HK-2 (cell line): ENCODE results near the gene CIPC.

ENCODE experiments used
- DNase-seq: peaks from one replicate; pipeline ENCODE4 v3.0.0-alpha.2; 2018; ENCODE audit not compliant: unreplicated experiment

The CIPC gene

GRCh38 chr14:77097700-77098528 lies at the start of gene CIPC:
Gene CIPC, plus strand, starts transcription at chr14:77098258. Its CDS starts 7,451 bp downstream, at chr14:77105709.
- DNase-seq, result peak; percentile 99

- no peak for DNase-seq
These were observed 46.9 kb upstream of the CIPC start for GRCh38 chr14:77051116-77051515.

DNA sequence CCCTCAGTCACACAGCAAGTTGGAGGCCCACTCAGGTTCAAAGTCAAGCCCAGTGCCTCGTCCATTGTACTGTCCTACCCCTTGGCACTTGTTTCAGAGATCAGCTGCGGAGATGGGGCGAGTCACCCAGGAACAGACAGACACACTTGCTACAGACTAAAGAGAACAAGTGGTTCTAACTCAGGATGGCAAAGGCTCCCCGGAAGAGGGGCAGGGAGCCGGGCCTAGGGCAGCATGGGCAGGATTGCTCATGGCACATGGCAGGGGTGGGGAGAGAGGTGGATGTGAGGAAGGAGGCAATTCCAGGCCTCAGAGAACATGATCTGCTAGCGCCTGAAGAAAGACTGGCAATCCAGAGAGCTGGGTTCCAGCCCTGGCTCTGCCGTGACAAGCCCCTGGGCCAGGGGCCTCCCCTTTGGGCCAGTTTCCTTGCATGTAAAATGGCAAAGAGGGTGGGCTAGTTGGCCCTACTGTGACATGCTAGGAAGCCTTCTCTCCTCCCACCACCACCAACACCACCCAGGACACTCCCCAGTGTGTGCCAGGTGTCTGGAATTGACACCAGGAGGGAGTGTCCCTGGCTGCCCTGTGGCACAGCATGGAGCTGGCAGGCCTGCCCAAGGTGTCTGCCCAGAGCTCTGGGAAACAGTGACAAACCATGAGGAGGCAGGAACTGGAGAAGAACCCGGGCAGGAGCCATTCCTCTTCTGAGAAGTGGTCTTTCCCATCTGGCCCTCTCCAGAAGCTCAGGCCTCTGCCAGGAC lies 45.6 kb upstream of the CIPC start:
- no peak for DNase-seq

DNA sequence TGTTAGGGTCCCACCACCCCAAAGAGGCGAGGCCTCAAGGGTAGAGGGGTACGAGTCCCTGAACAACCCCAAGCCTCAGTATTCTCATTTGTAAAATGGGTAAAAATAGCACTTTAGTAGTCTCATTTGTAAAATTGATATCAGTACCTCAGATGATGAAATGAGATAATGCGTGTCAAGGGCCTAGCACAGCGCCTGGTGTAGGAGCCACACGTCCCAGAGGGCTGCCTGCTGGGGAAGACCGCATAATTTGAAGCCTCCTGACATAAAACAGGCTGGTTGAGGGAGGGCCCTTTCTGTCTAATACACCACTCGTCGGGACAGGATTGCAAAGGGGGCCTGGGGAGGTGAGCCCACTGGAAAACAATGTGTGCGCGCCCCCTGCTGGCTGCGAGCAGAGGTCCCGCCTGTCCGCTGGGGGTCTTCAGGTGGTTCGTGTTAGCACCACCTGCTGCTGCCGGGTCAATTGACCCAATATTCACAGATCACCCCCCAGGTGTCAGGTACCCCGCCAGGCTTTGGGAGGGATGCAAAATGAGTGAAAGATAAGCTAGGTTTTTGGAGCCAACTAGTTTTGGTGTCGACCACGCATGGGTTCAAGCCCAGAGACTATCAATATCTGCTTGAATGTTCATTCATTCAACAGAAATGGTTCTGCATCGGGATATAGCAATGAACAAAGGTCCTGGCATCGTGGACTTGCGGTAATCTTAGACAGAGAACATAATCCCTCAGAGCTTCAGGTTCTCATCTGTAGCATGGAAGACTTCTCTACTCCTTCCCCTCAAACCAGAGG lies 44.8 kb upstream of the CIPC start:
- no peak for DNase-seq

DNA sequence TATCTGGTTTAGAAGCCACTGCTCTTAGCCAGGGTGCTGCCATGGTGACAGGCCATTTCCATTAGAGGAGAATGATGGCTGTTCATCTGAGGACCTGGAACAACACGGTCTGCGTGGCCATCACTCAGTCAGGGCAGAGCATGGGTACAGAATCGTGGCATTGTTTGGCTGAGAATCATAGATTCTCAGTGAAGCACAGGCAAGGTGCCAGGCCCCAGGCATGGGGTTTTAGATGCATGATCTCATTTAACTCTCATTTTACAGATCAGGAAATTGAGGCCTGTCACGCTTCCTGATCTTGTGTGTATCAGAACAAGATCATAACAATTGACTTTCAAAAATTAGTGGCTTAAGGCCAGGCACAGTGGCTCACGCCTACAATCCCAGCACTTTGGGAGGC lies 42.8 kb upstream of the CIPC start:
- no peak for DNase-seq

DNA sequence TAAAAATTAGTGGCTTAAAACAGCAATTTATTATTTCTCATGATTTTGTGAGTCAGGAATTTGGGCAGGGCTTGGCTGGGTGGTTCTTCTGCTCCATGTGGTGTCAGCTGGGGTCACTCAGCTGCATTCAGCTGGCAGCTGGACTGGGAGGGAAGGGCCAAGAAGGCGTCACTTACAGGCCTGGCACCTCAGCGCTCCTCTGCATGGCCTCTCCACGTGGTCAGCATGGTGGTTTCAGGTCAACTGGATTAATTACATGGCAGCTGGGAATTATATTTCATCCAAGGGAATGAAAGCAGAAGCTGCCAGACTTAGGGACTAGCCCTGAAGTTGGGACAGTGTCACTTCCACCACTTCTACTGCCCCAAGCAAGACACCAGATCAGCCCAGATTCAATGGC lies 42.1 kb upstream of the CIPC start:
- no peak for DNase-seq

- DNase-seq, result no peak
These were observed 39.9 kb upstream of the CIPC start for GRCh38 chr14:77058117-77058516.

DNA sequence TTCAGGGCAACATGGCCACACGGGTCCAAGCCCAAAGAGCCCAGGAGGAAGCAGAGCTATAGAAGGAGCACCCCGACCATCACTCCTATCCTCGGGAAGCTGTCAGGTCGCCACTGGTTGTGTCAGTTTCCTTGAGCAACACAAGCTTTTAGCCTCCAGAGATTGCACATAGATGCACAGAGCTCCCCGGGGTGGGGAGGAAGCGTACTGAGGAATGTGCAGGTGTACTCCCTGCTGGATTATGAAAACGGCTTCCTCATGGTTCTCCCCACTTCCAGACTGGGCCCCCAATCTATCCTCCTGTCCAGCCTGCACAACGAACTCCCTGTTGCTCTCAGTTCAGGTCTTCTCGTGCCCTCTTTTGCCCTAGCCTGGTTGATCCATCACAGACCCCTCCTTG lies 39.3 kb upstream of the CIPC start:
- DNase-seq, result no peak

DNA sequence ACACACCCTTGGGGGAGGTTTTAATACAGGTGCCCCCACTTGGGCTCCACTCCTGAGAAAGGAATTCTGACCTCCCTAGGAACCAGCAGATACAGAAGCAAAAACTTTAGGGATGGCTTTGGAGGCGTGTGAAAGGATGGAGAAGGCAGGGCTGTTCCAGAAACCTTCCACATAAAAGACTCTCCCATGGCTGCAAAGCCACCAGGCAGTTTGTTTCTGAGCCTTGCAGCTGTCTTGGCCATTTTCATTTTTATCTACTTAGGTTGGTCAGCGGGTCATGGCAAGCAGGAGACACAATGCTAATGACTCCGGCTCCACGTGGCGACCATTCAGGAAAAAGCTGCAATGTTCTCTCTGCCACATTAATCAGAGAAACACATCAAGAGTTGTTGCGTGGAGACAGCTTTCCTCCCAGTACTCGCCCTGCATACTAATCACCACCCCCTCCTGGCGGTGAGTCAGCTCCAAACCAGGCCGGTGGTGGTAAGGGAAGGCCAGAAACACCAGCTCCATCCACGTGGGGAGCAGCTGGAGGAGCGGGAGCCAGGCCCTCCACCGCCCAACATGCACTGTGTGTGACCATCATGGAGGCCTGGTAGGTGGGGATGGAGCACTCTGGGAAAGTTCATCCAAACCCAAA lies 38.7 kb upstream of the CIPC start:
- DNase-seq, result peak; percentile 60

GRCh38 chr14:77061630-77062257 lies 36.3 kb upstream of the CIPC start:
- DNase-seq, result no peak

- DNase-seq, result no peak
These were observed 35.8 kb upstream of the CIPC start for GRCh38 chr14:77062261-77062660.

- no peak for DNase-seq
These were observed 34.4 kb upstream of the CIPC start for GRCh38 chr14:77063571-77064171.

DNA sequence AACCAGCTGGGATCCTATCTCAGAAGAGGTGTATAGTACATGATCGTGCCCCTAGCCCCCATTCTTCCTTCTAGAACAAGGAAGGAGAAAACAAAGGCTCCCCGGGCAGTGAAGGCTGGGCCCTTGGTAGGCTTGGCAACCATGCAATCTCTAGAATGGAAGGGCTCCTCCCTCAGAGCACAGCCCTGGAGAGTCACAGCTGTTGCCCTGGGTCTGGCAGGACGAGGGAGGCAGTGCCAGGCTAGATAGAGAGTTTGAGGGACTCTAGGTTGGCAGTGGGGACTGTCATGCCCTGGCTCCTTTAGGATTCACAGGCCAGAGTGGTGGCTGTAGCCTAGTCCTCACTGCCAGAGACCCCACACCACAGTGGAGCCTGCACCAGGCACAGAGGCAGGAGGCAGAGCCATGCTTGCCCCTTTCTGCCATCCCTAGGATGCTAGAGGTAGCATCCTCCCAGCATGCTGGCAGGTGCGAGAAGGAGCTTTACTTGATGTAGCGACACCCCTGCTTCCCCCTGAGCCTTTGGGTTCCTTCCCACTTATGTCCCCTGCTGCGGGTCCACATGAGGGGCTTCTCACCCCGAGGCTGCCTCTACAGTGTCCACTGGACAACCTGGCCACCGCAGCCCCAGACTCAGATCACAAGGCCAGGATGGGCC lies 33.4 kb upstream of the CIPC start:
- DNase-seq, result no peak

DNA sequence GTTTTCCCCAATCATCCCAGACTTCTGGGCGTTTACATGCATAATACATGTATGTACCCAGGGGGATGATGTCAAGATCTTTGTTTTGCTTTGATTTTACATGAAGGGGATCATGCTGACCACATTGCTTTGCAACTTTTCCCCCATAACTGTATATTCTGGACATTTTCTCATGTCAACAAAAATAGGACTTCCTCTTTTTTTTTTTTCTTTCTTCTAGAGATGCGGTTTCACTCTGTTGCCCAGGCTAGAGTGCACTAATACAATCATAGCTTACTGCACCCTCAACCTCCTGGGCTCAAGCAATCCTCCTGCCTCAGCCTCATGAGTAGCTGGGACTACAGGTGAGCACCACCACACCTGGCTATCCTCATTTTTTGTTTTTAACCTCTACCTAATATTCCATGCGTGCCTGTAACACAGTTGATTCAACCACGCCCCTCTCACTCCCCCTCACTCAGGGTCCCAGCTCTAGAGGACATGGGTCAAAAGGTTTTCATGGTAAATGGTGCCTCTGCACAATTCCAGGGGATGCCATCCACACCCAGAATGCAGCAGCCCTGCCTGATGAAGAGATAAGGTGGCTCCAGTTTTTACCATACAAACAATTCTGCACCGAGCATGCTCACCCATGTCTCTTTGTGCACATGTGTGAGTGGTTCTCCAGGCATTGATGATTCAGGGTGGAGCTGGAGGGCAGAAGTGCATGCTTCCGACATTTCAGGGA lies 32.0 kb upstream of the CIPC start:
- no peak for DNase-seq

GRCh38 chr14:77066578-77067172 lies 31.4 kb upstream of the CIPC start:
- no peak for DNase-seq

DNA sequence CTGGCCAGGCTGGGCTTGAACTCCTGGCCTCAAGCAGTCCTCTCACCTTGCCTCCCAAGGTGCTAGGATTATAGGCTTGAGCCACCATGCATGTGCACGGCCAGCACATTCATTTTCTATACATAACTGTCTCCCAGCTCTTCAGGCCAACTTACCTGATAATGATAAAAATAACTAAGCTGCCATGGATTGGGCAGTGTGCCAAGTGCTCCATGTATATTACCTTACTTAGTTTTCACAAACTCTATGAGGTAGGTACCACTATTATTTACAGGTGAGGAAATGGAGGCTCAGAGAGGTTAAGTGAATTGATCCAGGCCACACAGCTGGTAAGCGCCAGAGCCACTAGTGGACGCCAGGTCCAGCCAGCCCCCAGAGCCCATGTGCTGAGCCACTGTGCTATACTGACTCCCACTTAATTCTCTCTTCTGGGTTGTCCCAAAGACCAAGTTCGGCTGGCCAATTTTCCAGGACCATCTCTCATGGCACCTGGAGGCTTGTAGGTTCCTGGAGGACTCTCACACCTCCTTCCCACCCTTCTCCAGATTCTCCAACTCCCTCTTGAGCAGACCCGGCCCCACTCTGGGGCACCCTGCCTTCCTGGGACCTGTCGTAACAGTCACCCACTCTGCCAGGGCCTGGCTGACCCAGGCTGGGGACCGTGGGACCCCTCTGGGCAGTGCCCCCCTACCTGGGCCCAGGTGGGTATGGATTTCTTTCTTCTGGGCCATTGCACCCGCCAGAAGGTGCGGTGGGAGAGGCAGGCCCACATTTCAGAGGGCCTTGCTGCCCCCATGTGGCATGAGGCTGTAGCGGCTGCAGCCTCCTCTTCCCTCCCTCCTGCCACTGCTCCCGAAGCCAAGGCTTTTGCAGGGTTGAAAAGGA lies 30.2 kb upstream of the CIPC start:
- peak; percentile 58 for DNase-seq

- no peak for DNase-seq
These were observed 29.4 kb upstream of the CIPC start for GRCh38 chr14:77068517-77069200.

DNA sequence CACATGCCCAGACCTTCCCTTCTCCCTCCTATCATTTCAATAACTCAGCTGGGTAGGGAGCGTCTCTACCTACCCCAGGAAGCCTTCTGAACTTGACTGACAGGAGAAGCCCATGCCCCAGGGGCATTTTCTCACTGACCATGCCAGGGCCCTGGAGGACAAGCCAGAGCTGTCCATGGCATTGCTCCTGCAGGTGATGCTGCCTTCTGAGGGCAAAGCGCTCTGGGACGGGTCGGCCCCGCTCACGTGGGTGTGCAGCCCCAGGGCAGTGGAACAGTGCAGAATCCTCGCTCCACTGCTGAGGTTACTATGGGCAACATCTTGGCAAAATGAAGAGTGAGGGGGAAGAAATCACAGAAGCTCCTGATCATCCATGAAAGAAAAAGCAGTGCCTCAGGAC lies 28.5 kb upstream of the CIPC start:
- no peak for DNase-seq
